Endodermal cell (in vitro differentiated cells): ENCODE results near the gene CPZ. TPM values are rescaled to one million over a fixed set of nuclear protein-coding genes. Genes with fewer than 3 reads are reported as not detected.

ENCODE experiments used
- DNase-seq: peaks from one replicate; pipeline ENCODE4 v3.0.0-alpha.2; 2017
- H3K27ac ChIP-seq: 2 replicates; pipeline ENCODE4 v1.5.1; 2013; ENCODE audit warnings: mild to moderate bottlenecking, low read depth, low read length, moderate library complexity
- H3K27me3 ChIP-seq: 2 replicates; pipeline ENCODE4 v1.6.1; 2013; ENCODE audit warnings: mild to moderate bottlenecking, low read length, moderate library complexity; ENCODE audit not compliant: insufficient read depth, control insufficient read depth, poor library complexity, severe bottlenecking
- H3K36me3 ChIP-seq: 2 replicates; pipeline ENCODE4 v1.7.0; 2013; ENCODE audit warnings: mild to moderate bottlenecking, low read length, moderate library complexity; ENCODE audit not compliant: control insufficient read depth, insufficient read depth
- H3K4me1 ChIP-seq: one replicate; pipeline ENCODE4 v1.7.0; 2013; ENCODE audit warnings: low read length; ENCODE audit not compliant: control insufficient read depth, insufficient read depth
- H3K4me3 ChIP-seq: 2 replicates; pipeline ENCODE4 v1.5.1; 2013; ENCODE audit warnings: mild to moderate bottlenecking, low read length, moderate library complexity
- H3K9ac ChIP-seq: 2 replicates; pipeline ENCODE4 v1.6.1; 2013; ENCODE audit warnings: mild to moderate bottlenecking, low read length, moderate library complexity; ENCODE audit not compliant: poor library complexity, severe bottlenecking; ENCODE audit errors: extremely low read depth
- H3K9me3 ChIP-seq: 2 replicates; pipeline ENCODE4 v1.6.1; 2013; ENCODE audit warnings: mild to moderate bottlenecking, low read length, moderate library complexity; ENCODE audit not compliant: control insufficient read depth
- H3K27ac Mint-ChIP-seq: 2 replicates; pipeline ENCODE4 v1.8.0; 2020; ENCODE audit warnings: mixed read lengths
- H3K27me3 Mint-ChIP-seq: 2 replicates; pipeline ENCODE4 v1.8.0; 2021; ENCODE audit warnings: mild to moderate bottlenecking, mixed read lengths; ENCODE audit not compliant: insufficient read depth
- H3K36me3 Mint-ChIP-seq: 2 replicates; pipeline ENCODE4 v1.8.0; 2020; ENCODE audit warnings: low read depth, mixed read lengths
- H3K4me1 Mint-ChIP-seq: 2 replicates; pipeline ENCODE4 v1.8.0; 2020; ENCODE audit warnings: mixed read lengths
- H3K4me3 Mint-ChIP-seq: 2 replicates; pipeline ENCODE4 v1.8.0; 2020; ENCODE audit warnings: mild to moderate bottlenecking, moderate library complexity, mixed read lengths
- H3K9me3 Mint-ChIP-seq: 2 replicates; pipeline ENCODE4 v1.8.0; 2020; ENCODE audit warnings: mild to moderate bottlenecking, mixed read lengths
- WGBS, 2 experiments: methylation state at CpG; one replicate each; pipeline versions ENCODE4 v1.1.5 to v1.1.7; 2013; ENCODE audit warnings: missing lambda C conversion rate in 2 of 2, mixed read lengths in 1 of 2; ENCODE audit not compliant: insufficient coverage in 1 of 2, insufficient read length in 1 of 2; 5-methylcytosine and 5-hydroxymethylcytosine counted together
- total RNA-seq, 2 donors: library from RNA; stranded (reverse); fragmentation: NEBNext Ultra II Directional in 1 of 2; extraction: Animal tissue kit (Norgen Biotek cat#: 25700) in 1 of 2; gene quantifications; 2 replicates in 1 of 2; 3 replicates in 1 of 2; pipeline ENCODE4 v1.2.1, GENCODE V29; 2021
- TF ChIP-seq, protein P1 (sequence below): fragments of 200-600 bp; sonication (generic); conservative IDR thresholded peaks from 2 replicates; pipeline ENCODE4 v1.5.0; 2021; ENCODE audit warnings: antibody characterized with exemption, mild to moderate bottlenecking

CPZ gene
- total RNA-seq, 2 donors from 2014 or later: 23.9 to 33.6 TPM

DNA sequence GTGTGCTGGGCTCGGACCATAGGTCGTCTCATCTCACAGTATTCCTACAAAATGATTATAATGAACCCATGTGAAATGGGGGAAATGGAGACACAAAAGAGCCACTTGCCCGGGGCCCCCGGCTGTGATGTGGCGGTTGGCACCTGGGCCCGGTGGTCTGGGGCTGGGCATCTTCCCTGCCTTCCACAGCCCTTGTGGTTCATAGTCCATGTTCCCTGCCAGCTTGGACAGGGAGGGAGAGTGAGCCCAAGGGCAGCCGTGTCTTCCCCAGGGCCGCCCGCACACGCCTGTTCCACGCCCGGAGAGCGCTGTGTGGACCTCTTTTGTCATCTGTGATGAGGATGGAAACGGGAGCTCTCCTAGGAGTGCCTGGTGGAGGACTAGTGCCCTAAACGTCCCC, 5.2 kb downstream of the CPZ start:
- H3K9me3 Mint-ChIP-seq: no peaks in the 10 kb centered on the region
- TF ChIP-seq, protein P1, sequence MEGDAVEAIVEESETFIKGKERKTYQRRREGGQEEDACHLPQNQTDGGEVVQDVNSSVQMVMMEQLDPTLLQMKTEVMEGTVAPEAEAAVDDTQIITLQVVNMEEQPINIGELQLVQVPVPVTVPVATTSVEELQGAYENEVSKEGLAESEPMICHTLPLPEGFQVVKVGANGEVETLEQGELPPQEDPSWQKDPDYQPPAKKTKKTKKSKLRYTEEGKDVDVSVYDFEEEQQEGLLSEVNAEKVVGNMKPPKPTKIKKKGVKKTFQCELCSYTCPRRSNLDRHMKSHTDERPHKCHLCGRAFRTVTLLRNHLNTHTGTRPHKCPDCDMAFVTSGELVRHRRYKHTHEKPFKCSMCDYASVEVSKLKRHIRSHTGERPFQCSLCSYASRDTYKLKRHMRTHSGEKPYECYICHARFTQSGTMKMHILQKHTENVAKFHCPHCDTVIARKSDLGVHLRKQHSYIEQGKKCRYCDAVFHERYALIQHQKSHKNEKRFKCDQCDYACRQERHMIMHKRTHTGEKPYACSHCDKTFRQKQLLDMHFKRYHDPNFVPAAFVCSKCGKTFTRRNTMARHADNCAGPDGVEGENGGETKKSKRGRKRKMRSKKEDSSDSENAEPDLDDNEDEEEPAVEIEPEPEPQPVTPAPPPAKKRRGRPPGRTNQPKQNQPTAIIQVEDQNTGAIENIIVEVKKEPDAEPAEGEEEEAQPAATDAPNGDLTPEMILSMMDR: no peak
- no peaks in the 10 kb centered on the region for H3K9me3 ChIP-seq
- no peaks in the 10 kb centered on the region for H3K4me1 ChIP-seq
- H3K36me3 ChIP-seq: peaks cover 7% of the 10 kb centered on the region
- H3K27me3 Mint-ChIP-seq: peaks cover 15% of the 10 kb centered on the region
- H3K4me1 Mint-ChIP-seq: peaks cover 9% of the 10 kb centered on the region
- no peak overlapping the region for H3K9ac ChIP-seq
- no peak overlapping the region for H3K4me3 ChIP-seq
- H3K27me3 ChIP-seq: no peaks in the 10 kb centered on the region
- peaks cover 7% of the 10 kb centered on the region for H3K36me3 Mint-ChIP-seq
- no peak overlapping the region for H3K27ac Mint-ChIP-seq
- WGBS, 2 experiments: 90% methylated on average over 6 to 15 of the region's 15 CpGs
- DNase-seq: no peak
- H3K4me3 Mint-ChIP-seq: no peak overlapping the region
- no peak overlapping the region for H3K27ac ChIP-seq

DNA sequence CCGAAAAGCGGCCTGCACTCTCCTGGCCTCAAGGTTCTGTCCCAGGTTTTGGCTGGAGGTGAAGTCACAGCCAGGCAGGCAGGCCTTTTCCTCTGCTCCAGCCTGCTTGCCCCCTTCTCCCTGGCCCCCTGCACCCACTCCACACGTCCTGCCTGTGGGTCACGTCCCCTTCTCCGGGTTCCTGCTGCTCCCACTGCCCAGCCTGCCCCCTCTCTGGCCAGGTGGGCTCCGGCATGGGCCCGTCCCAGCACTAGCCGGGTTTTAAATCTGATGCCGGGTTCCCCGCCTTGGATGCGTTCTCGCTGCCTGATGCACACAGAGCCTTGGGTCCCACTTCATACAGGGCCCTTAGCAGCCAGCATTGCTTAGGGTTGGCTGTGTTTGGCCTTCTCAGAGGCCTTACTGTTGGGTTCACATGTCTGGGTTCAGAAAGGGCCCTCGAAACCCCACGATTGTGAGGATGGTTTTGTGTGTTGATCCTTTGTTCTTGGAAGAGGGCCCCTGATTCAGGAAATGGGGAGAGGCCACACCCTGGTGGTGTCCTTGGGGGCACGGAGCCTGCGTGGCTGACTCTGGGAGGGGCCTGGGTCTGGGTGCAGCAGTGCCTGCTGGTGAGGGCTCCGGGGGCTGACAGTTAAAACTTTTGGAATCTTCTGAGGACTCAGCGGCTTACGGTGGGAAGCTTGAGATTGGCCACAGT, 6.0 kb downstream of the CPZ start:
- Histone ChIP-seq H3K9me3 (no peaks in the 10 kb centered on the region), H3K4me3 (no peak overlapping the region), H3K9ac (no peak overlapping the region), H3K27me3 (no peaks in the 10 kb centered on the region), H3K36me3 (peaks cover 9% of the 10 kb centered on the region), H3K27ac (no peak overlapping the region), H3K4me1 (no peaks in the 10 kb centered on the region)
- Mint-ChIP-seq H3K4me3 (no peak overlapping the region), H3K27me3 (peaks cover 10% of the 10 kb centered on the region), H3K4me1 (peaks cover 9% of the 10 kb centered on the region), H3K9me3 (no peaks in the 10 kb centered on the region), H3K36me3 (peaks cover 7% of the 10 kb centered on the region), H3K27ac (no peak overlapping the region)
- no peak for DNase-seq
- TF ChIP-seq, protein P1: no peak
- WGBS, 2 experiments: 93 to 94% methylated on average over 17 to 19 of the region's 19 CpGs

DNA sequence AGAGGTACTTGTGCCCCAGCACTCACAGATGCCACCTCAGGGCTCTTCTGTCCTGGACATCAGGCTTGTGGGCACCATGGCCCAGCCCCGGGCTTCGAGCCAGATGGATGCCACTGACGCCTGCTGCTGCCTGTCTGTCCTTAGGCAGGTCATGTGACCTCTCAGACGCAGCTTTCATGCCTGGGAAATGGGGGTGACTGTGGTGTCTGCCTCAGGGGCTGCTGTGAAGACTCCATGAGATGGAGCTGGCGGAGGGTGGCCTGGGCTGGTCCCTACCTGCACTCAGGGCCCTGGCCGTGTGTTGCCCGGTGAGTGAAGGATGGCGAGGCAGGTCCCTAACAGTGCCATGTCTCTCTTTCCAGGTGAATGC, 6.5 kb downstream of the CPZ start:
- TF ChIP-seq, protein P1: no peak
- DNase-seq: no peak
- WGBS, 2 experiments: 91 to 99% methylated on average over 7 to 8 of the region's 8 CpGs
- peaks cover 12% of the 10 kb centered on the region for H3K36me3 ChIP-seq
- H3K27ac Mint-ChIP-seq: no peak overlapping the region
- no peaks in the 10 kb centered on the region for H3K9me3 ChIP-seq
- peaks cover 4% of the 10 kb centered on the region for H3K27me3 Mint-ChIP-seq
- H3K27ac ChIP-seq: no peak overlapping the region
- no peak overlapping the region for H3K9ac ChIP-seq
- H3K4me3 Mint-ChIP-seq: no peak overlapping the region
- peaks cover 5% of the 10 kb centered on the region for H3K4me1 Mint-ChIP-seq
- H3K9me3 Mint-ChIP-seq: no peaks in the 10 kb centered on the region
- H3K4me3 ChIP-seq: no peak overlapping the region
- H3K36me3 Mint-ChIP-seq: peaks cover 7% of the 10 kb centered on the region
- no peaks in the 10 kb centered on the region for H3K4me1 ChIP-seq
- no peaks in the 10 kb centered on the region for H3K27me3 ChIP-seq
